ENCODE results near the gene MTHFSD.

The MTHFSD gene

DNA sequence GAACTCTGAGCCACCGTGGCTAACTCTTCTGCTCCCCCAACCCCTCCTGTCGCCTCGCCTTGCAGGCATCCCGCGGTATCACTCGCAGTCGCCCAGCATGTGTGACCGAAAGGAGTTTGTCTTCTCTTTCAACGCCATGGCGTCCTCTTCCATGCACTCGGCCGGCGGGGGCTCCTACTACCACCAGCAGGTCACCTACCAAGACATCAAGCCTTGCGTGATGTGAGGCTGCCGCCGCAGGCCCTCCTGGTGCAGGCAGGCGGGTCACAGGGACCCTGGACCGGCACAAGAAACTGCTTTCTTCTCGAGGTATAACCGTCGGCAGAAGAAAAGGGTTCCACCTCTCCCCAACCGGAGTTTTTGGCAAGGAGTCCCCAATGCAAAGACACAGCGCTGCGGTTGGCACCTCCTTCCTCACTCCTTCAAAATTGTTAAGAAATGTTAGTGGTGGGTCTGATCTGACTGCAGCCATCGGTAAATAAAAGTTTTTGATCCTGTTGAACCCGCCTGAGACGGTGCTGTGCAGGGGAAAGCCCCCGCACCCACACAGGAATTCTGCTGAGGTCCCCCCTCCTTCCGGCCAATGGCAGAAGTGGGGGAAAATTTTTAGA lies 42.1 kb downstream of the MTHFSD start:
- no peak for DNase-seq (ENCODE audit: low spot score)

DNA sequence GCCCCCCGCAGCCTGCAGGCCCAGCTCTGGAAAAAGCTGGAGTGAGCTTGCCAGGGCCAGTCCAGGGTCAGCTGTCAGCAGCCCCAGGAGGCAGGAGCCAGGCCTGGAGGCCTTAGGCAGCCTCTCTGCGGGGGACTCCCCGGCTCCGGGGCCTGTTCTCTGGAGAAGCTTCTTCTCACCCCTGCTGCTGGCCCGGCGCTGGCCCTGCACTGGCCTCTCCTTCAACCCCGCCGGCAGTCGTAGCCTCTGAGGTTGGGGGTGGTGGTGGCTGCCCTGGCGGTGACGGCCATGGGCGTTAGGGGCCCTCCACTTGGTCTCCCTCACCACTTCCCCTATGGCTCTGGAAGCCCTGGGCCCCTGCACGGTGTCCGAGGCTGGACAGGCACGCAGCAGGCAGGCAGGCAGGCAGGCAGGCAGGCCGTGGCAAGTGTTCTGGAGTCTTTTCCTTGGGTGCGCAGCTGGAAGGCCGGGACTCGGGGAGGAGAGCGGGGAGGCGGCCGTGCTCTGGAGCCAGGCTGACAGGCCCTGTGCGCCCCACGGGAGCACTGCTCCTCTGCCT lies 42.7 kb downstream of the MTHFSD start:
- no peak for DNase-seq (ENCODE audit: low spot score)

- DNase-seq (ENCODE audit: low spot score), result no peak
Observed at GRCh38 chr16:86511317-86512161, 43.5 kb downstream of the MTHFSD start.

DNA sequence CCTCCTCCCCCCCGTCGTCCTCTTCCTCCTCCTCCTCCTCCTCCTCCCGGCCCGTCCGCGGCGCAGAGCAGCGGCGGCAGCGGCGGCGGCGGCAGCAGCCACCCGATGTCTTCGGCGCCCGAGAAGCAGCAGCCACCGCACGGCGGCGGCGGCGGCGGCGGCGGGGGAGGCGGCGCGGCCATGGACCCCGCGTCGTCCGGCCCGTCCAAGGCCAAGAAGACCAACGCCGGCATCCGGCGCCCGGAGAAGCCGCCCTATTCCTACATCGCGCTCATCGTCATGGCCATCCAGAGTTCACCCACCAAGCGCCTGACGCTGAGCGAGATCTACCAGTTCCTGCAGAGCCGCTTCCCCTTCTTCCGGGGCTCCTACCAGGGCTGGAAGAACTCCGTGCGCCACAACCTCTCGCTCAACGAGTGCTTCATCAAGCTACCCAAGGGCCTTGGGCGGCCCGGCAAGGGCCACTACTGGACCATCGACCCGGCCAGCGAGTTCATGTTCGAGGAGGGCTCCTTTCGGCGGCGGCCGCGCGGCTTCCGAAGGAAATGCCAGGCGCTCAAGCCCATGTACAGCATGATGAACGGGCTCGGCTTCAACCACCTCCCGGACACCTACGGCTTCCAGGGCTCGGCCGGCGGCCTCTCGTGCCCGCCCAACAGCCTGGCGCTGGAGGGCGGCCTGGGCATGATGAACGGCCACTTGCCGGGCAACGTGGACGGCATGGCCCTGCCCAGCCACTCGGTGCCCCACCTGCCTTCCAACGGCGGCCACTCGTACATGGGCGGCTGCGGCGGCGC lies 44.4 kb downstream of the MTHFSD start, which contains the start of gene FOXF1:
FOXF1 (plus strand) TSS at position 63 of the 797 bp plus-strand sequence; CDS start at position 106, 43 bp downstream.
- DNase-seq (ENCODE audit: low spot score), result peak; percentile 26

DNA sequence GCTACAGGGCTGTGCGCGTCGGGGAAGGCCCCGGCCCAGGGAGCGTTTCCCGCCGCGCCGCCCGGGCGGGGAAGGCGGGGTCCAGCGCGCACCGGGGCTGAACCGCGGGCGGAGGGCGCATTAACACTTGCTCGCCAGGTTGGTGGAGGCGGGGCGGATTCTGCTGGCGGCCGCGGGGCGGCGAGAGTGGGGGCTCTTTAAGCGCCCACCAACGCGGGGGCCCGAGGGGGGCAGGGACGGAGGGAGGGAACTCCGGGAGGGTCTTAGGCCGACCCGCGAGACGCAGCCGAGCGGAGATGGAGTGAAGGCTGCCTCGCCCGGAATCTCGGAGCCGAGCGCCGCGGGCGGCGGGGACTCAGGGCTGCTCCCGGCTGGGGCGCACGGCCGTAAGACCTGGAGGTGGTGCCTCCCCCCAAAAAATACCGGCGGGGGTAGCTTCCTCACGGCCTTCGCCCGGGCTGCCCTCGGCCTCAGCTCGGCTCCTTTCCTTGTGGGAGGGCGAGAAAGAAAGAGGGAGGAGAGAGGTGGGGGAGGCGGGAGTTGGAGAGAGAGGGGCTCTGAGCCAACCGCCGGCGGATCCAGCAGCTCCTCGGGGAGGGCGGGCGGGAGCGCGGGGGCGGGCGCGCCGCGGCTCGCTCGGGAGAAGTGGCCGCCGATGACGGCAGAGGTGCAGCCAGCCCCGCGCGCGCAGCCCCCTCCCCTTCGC lies 45.1 kb downstream of the MTHFSD start:
- no peak for DNase-seq (ENCODE audit: low spot score)

- peak; percentile 39 for DNase-seq (ENCODE audit: low spot score)
Observed at GRCh38 chr16:86508947-86509758, 45.9 kb downstream of the MTHFSD start.

- no peak for DNase-seq (ENCODE audit: low spot score)
Observed at GRCh38 chr16:86508028-86508946, 46.7 kb downstream of the MTHFSD start.

GRCh38 chr16:86507173-86508027 lies 47.6 kb downstream of the MTHFSD start:
- DNase-seq (ENCODE audit: low spot score), result no peak

GRCh38 chr16:86505899-86506864 lies 48.9 kb downstream of the MTHFSD start:
- DNase-seq (ENCODE audit: low spot score), result no peak

- DNase-seq (ENCODE audit: low spot score), result no peak
Observed at GRCh38 chr16:86505185-86505898, 49.7 kb downstream of the MTHFSD start.

GRCh38 chr16:86504315-86505184 lies 50.5 kb downstream of the MTHFSD start:
- DNase-seq (ENCODE audit: low spot score), result no peak

DNA sequence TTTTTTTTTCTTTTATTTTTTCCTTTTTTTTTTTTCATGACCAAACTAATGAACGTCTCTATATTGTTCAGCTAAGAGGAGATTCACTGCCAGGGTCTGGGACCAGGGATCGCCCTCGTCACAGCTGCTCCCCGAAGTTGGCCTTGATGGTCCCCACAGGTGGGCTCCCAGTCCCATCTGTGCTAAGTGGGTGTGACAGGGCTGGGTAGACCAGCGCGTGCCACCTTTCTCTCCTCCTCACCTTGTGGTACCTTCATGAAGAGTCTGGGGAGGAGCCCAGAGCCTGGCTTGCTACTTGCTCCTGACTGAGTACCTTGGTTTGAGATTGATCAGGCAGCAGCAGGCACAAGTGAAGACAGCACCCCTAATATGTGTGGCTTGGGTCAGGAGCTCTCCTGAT lies 51.2 kb downstream of the MTHFSD start:
- DNase-seq (ENCODE audit: low spot score), result no peak

DNA sequence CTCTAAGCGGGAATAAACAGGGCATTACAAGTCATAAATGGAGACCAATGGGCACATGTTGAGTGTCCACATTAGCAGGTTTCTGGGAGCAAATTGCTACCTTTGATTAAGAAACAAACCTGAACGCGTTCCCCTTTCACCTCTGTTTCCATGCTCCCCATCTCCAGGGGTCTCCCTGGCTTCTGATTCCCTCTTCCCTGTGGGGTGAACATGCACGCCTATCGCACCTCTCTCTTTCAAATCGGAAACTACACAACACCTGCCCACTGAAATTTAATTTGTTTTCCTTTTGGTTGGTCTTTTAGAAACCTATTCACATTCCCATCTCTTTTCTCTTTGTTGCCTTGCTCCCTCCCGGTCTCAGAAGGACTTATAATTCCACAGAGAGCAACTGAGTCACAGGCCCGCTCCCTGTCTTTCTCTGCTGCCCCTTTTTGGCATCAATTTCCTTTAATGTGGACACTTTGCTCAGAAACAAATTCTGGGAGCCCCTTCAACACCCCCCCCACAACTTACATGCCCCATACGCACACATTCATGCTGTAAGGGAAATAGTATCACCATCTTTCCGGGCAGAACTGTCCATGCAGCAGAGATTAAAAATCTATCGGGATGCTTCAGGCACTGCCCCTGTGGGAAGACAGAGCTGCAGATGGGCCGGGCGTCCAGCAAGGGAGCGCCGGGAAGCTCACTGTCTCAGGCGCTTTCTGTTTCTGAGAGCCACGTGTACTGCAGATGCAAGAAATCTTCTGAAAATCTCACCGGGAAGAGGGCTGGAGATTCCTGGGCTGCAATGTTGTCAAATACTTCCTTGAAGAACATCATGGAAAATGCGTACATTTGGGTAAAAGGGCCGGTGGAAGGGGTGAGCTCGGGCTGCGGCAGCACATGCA lies 51.9 kb downstream of the MTHFSD start:
- DNase-seq (ENCODE audit: low spot score), result no peak

- DNase-seq (ENCODE audit: low spot score), result no peak
Observed at GRCh38 chr16:86501989-86502855, 52.8 kb downstream of the MTHFSD start.
